GM15510 (cell line): Measurements from ENCODE around the gene GAS2.

Source experiments
- POLR2A ChIP-seq: IDR thresholded peaks from 3 replicates; pipeline ENCODE4 v1.6.1; 2011; ENCODE audit warnings: borderline replicate concordance; ENCODE audit not compliant: insufficient read length; ENCODE audit errors: extremely low read depth

GAS2 gene

DNA sequence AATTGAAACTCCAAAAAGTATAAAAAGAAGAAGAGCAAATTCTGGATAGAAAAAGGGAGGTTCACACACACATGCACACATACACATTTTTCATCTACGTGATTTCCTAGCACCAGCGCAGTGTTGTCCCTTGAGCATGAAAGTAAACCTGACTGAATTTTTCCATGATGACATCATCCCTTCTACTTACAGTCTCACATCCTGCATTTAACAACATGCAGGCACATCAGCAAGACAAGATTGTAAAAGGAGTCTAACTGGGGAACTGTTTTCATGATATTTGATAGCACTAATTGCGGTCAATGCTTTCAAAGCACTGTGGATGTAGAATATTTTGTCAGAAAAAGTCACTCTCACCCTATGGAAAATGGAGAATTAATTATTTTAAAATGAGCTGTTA is 36.6 kb downstream of the GAS2 start:
- no peak for TF ChIP-seq POLR2A

DNA sequence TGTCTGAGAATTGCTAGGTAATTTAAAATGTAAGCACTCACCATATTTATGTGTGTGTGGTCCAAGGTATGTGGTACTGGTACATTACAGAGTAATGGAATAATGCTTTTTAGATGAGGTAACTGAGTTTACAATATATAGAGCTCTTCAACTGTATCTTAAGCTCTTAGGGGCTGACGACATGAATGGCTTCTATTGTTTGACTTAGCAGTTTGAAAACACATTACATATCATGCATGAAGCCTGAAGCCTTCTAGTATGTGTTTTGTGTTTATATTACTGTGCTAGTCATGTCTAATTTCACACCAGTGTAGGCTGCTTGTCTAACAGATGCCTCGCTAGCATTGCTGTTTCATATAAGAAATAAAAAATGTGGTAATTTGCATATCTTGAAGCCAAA is 37.2 kb downstream of the GAS2 start:
- no peak for TF ChIP-seq POLR2A

DNA sequence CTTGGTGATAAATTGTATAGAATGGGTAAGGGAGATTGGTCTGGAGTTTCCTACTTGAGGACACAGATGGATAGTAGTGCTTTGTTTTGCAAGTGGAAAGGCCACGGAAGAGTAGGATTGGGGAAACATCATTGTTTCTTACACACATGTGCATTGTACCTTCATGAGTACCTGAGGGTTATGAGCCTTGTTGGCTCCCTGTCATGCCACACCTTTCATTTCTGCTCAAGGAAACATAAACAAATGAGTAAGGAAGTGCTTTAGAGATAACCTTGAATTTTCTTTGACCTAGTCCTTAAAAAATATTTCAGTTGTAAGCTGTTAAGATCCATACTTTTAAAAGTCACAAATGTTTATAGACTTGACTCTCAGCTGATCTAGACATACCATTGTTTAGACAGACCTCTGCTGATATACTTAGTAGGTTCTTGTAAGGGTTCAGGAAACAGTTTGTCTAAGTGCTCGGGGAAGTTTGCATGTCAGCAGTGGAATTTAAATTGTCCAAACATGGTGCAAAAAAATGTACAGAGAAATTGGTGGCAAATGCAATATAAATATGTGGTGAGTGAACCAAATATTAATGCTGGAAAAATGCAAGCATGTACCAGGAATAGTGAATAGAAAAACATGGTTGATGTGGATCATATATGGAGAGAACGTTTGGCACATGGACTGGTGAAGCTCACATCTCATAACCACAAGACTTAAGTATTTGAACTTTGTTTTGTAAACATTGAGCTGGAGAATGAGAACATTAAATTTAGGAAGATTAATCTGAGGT is 40.9 kb downstream of the GAS2 start:
- no peak for TF ChIP-seq POLR2A

GRCh38 chr11:22711071-22711770 is 44.8 kb downstream of the GAS2 start:
- no peak for TF ChIP-seq POLR2A

DNA sequence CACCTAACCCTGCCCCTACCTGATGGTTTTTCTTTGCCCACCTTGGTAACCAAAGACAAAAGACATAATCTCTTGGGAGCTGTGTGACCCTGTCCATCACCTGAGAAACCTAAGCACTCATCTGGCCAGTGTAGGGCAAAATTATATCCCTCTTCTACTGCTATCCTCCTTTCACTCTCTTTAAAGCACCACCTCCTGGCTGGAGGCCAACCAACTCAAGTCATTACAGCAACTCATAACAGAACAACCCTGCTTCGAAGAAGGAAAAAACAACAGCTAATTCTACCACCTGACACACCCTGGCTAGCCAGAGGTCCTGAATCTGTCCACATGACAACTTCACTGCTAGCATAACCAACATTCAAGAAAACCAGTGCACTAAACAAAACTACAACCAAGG is 45.5 kb downstream of the GAS2 start:
- TF ChIP-seq POLR2A: no peak

- no peak for TF ChIP-seq POLR2A
Measured at GRCh38 chr11:22713336-22713735, 46.9 kb downstream of the GAS2 start.

GRCh38 chr11:22715971-22716370 is 49.6 kb downstream of the GAS2 start:
- no peak for TF ChIP-seq POLR2A

GRCh38 chr11:22720457-22720856 is 54.0 kb downstream of the GAS2 start:
- no peak for TF ChIP-seq POLR2A

- no peak for TF ChIP-seq POLR2A
Measured at GRCh38 chr11:22723274-22723673, 56.9 kb downstream of the GAS2 start.

GRCh38 chr11:22725079-22725478 is 58.7 kb downstream of the GAS2 start:
- TF ChIP-seq POLR2A: no peak

DNA sequence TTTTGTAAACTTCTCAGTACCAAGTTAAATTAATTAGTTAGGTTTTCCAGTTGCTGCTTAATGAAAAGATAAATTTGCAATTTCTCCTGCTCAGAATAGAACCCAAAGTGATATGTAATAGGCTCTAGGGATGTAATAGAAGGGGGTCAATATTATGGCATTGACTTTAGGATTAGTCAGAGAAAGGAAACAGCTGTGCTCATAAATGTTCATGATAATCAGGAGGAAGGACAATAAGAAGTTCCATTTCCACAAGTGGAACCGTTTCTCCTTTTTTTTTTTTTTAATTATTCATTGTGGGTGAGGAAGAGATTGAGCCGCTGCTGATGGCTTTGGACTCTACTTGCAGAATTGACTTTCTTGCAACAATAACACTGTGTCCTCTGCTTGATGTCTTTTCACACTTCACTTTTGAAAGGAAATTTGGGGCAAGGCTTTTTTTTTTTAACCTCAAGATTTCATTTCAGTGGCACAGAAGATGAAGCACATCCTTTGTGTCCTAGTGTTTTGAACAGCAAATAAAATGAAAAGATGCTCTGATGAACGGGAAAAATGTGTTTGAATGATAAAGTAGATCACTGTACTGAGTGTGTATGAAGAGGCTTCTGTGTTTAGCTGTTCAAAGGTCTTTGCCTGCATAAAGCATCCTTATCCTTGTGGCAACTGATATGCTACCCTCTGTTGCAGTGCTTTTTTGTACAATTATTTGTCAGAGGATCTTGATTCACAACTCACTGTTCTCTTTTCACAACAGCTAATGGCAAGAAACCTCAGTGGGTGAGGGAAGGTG is 62.4 kb downstream of the GAS2 start:
- TF ChIP-seq POLR2A: no peak

- TF ChIP-seq POLR2A: no peak
Measured at GRCh38 chr11:22730319-22730718, 63.9 kb downstream of the GAS2 start.

DNA sequence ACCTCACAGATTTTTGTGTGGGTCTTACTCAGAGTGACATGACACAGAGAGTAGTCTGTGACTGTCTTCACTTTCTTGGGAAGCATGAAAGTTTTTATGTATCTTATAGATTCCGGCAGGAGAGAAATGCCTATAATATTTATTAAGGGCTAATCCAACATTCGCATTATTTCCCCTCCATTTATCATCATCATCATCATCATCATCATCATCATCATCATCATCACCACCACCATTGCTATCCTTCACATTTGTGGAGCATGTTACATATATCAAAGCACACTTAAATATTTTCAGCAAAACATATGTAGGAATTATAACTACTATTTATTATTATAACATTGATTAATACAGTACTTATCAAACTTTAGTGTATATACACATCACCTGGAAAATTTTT is 66.2 kb downstream of the GAS2 start:
- no peak for TF ChIP-seq POLR2A

- TF ChIP-seq POLR2A: no peak
Measured at GRCh38 chr11:22733475-22734248, 67.3 kb downstream of the GAS2 start.

- TF ChIP-seq POLR2A: no peak
Measured at GRCh38 chr11:22734628-22735345, 68.4 kb downstream of the GAS2 start.

GRCh38 chr11:22742157-22742613 is 75.8 kb downstream of the GAS2 start:
- TF ChIP-seq POLR2A: no peak
